GM21737 (cell line): Measurements from ENCODE around the gene ADRA2A.

Experiments used
- ATAC-seq: cut with Tn5 transposase; IDR thresholded peaks from one replicate; pipeline ENCODE4 v1.9.1; 2021; ENCODE audit warnings: mild to moderate bottlenecking, moderate library complexity; ENCODE audit not compliant: unreplicated experiment

The ADRA2A gene

DNA sequence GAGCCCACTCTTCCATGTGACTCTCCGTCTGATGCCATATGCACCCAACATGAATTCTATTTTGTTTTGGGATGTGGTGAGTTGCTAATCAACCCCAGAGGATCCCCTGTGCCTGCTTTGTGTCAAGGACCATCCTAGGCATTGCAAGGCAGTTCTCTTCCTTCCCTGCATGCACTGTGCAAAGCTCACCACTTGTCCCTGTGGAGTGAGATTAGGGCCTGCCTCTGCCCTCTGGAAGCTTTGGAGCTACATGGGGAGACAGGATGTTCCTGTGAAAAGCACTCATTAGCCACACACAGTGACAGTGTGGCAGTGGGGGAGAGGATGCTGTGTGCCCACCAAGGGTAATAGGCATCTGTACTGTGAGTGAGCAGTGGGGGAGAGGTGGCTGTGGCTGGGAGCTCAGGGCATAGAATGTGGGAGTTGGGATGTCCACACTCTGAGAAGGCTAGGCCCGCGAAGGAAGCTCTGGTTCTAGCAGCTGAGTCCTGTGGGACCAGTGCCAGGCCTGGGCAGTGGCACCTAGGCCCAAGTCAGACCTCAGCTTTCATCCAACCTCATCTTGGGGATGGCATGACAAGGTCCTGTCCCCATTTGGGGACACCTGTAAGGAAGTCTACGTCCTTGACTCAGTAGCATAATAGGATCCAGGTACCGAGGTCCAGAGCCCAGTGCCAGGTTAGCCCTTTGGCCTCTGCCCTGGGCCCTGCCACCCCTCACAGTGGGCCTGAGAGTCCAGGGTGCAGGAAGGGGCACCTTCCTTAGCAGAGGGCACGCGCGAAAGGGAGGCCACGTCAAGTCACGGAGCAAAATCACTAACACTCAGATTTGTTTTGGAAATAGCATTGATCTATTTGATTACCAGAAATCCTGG, 6.6 kb downstream of the ADRA2A start:
- ATAC-seq, result no peak

DNA sequence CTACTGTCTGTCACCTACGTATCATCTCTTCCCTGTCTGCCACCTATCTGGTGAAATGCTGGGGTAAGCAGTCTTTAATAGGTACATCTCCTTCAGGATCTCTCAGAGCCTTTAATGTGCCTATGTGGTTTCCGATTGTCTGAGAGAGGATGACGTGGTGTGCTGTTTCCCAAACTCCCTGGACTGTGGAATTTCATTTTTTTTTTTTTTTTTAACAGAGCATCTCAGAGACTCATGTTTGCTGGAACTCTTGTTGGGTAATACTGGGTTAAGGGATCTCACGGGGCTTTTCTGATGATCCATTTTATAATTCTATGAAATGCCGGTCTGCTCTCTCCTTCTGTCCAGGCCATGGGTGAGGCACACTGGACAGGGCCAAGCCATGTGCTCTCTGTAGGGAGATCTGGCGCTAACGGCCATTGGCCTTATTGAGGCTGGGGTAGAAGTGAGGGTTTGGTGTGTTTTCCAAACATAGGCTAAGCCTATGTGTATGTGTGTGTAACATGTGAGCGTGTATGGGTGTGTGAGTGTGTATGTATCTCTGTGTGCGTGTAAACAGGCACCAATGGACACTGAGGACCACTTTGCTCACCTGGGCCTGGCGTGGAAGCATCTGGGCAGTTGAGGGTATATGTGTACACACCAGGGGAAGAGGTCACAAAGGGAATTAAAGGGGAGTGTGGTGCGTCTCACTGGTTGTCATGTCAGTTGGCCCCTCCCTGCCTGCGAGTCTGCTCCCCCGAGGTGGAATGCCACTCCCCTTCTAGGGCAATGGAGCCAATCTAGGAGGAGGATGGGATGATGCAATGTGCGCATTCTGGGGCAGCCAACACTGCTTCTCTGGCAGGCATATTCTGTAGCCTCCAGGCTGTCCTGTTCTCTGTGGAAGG, 7.8 kb downstream of the ADRA2A start:
- ATAC-seq, result no peak

DNA sequence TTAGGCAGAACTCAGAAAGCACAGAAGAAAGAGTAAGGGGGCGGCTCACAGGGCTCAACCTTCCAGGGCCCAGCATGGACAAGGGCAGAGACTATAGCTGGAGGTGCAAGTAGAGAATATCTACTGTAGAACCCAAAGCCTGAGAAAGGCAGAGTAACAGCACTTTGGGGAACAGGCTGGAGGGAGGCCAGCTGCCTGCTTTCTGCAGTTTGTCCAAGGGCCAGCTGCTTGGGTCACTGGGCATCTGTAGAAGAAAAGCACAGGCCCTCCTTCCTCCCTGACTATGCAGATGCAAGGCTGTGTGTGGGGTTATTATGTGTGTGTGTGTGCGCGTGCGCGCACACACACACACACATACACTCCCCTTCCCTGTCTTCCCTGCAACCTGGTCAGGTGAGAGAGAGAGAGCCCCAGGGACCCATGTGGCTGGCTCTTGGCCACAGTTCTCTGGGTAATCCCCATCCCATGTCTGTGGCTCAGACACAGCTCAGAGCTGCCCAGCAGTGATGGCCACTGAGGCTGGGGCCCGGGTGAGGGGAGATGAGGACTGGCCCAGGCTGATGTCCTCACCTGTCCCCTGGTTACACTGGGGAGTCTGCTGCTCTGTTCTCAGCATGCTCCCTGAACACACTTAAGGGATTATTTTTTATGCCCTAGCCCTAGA, 9.0 kb downstream of the ADRA2A start:
- ATAC-seq, result no peak

DNA sequence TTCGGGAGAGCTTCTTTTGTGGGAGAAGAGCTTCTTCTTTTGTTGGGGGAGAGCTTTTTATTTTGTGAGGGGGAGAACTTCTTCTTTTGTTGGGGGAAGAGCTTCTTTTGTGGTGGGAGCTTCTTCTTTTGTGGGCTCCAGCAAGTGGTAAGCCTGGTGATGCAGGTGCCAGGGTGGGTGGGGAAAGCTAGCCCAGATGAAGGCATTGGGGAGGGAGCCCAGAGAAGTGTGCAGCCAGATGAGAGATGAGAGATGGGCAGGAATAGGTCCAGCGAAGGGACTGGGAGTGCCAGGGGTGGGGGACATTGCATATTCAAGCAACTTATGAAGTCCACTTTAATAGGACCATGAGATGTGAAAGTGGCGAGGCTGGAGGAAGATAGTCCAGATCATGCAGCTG, 9.7 kb downstream of the ADRA2A start:
- ATAC-seq, result no peak

DNA sequence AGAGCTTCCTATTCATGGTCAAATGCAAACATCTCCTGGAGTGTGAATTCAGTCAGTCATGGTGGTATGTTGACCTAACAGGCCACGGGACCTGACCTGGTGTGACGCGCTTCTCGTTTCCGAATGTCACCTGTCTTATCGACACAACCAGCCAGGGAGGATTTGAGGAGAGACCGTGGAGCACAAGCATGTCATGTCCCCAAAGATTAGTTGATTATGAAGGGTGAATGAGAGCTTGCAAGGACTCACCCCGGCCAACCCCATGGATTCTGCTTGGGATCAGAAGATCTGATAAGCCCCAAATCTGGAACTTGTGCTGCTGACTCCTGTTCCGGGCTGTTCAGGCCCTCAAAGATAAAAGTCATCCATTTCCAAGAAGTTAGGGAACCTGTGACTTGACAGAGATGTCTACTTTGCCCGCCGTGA, 10.5 kb downstream of the ADRA2A start:
- ATAC-seq, result no peak

DNA sequence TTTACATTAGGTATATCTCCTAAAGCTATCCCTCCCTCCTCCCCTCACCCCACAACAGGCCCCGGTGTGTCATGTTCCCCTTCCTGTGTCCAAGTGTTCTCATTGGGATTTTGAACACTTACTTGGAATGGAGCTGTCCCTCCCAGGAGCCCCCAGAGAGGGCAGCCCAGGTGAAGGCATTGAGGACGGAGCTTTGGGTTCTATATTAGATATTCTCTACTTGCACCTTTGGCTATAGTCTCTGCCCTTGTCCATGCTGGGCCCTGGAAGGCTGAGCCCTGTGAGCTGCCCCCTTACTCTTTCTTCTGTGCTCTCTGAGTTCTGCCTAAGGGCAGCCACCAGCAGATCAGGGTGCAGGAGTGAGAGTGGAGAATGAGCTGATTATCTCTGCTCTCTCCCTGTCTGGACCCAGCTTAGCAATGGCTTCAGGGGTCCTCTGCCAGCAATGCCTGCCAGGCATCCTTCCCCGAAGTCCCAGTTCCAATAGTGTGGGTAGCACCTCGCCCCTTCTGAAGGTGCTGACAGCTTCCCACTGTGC, 11.2 kb downstream of the ADRA2A start:
- no peak for ATAC-seq

DNA sequence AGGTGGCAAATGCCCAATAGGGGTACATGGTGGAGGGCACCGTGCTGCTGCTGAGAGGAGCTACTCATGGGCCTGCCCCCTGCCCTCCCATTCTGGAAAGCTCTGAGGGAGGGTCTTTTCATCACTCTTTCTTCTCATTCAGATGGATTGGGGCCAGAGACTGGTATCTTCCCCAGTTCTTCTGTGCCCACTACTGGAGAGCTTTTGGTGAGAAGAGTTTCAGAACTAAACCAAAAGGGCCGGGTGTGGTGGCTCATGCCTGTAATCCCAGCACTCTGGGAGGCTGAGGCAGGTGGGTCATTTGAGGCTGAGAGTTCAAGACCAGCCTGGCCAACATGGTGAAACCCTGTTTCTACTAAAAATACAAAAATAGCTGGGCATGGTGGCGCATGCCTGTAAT, 12.5 kb downstream of the ADRA2A start:
- no peak for ATAC-seq

DNA sequence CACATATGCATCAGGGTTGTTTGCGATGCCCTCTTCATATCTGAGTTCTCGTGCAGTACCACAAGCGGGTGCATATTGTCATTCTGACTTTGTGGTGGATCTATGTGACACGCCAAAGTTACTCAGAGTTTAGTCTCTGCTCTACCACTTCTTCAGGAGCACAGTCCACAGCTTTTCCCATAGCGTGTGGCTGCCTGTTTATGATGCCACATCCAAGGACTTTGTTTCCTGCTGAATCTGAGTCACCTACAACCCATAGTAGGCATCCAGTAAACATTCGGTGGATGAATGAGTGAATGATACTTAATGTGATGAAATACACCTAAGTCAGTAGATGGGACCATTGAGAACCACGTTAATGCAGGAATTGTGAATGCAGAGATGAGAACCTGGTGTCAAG, 15.0 kb downstream of the ADRA2A start:
- ATAC-seq, result no peak

DNA sequence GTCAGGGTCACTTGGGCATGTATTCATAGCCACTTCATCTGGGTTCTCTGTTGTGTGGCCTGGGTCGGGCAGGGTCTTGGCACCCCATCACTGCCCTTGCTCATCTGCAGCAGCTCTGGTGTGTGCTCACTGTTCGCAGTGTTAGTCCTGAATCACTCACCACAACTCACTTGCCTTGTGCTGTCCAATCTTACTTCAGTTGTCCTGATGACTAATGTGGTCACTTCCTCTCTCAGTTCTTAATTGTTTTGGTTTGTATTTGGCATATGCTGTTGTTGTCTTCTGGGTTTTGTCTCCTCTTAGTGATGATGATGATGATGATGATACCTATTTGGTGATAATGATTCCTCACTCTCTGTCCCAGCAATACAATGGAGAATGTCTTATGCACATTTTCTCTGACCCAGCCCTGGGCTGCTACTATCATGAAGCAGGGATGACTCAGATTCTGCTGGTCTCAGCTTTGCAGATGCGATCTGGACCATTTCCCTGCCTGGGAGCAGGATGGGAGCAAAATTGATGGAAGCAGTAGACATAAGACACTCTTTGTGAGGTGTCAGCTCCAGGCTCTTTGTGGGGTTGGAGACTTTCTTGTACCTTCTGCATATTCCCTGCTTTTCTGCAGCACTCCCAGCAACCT, 17.0 kb downstream of the ADRA2A start:
- no peak for ATAC-seq

DNA sequence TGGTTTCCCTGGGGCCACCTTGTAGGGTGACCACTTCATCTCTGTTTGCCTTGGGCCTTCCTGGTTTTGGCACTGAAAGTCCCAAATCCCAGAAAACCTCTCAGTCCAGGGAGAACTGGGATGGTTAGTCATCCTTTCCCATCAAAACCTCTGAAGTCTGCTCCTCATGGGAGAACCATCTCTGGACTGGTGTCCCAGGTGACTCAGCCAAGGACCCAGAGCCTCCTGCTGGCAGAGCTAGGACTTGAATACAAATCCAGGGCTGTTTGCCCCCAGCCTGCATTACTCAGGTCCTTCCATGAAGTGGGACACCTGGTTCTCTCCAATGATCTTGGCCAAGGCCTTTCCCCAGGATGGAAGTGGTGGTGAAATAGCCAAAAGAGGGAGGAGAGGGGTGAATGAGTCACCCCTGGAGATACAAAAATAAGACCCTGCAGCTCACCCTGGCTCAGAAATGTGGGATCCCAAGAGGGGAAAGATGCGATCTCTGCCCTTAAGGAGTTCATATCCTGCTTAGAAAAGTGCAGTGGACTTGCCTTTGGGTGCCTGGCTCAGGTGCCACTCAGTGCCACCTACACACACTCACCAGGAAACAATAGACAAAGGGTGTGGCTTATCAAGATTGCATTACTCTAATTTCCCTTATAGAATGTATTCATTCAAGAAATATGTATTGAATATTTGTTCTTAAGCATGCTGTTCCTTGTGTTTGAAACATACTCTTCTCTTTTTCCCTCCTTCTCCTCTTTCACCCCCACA, 22.0 kb downstream of the ADRA2A start:
- ATAC-seq, result no peak

DNA sequence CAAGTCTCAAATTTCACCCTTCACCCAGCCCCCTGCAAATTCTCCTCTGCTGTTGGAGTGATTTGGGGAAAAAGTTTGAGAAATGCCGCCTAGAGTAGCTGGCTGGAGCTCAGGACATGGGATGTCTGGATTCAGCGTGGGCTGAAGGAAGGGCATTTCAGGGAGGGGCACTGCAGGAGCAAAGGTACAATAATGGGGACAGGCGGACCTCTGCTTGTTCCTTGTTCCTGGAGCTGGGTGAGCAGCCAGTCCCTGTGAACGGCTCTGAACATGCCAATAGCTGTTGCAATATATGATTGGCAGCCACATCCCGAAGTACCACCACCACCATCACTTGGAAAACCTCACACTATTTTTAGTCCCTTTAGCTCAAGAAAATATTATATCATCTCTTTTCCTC, 23.4 kb downstream of the ADRA2A start:
- ATAC-seq, result no peak

DNA sequence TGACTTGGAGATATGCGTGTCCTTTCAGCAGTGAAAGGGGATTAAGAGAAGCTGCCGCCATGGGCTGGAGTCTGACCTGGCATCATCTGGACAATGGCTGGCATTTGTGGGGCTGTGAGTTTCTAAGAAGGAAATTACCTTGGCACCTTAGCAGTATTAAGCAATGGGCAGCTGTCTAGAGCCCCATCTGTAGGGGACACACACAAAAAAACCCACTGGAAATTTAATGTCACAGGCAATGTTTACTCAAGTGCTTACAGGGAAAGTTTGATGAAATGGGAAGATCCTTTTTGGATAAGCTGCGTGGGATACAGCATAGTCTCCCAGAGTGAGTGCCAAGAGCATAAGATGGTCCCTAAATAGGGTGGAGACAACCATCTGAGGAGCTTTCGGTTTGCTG, 25.0 kb downstream of the ADRA2A start:
- ATAC-seq, result no peak

DNA sequence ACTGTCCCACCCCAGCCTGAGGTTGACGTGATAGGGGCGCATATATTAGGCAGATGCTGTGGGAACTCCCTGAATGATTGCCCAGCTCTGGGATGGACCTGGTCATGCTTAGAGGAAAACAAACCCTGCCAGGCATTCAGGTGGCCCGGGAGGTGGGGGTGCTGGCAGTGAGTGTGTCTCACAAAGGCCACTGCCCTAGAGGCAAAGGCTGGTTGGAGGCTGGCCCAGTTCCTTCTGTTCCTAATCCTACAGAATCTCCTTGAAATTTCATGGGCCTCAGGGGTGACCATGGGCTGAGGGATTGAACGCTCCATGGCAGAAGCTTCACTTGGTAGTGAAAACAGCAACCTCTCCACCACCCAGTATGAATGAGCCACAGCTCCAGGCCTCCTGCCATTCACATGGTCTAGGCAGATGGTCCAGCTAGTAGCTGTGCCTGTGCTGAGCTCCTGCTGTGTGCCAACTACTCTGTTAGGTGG, 25.6 kb downstream of the ADRA2A start:
- no peak for ATAC-seq

DNA sequence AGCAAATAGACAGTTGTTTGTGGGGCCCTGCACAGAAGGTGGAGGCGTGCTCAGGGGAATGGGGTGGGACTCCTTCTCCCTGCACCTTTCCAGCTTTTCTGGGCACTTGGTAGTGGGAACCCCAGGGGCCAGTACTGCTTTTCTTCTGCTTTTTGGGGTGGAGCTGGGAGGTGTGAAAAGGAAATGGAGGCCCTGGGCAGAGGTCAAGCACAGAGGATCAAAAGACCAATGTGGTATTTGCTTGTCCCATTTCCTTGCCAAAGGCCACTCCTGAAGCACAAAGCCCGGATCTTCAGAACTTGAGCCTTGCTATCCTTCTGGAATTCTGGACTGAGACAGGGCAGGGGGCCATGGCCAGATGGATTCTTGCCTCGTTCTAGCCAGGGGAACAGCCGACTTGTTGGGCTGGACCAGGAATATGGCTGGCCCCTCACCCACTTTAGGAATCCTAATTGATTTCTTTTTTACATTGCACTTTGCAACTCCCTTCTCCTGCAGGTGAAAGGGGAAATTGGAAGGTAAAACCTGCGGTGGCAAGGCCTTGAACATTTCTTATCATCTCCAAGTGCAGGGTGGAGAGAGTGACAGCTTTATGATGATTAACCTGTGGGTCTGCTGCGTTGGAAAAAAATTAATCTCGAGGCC, 26.5 kb downstream of the ADRA2A start:
- no peak for ATAC-seq

DNA sequence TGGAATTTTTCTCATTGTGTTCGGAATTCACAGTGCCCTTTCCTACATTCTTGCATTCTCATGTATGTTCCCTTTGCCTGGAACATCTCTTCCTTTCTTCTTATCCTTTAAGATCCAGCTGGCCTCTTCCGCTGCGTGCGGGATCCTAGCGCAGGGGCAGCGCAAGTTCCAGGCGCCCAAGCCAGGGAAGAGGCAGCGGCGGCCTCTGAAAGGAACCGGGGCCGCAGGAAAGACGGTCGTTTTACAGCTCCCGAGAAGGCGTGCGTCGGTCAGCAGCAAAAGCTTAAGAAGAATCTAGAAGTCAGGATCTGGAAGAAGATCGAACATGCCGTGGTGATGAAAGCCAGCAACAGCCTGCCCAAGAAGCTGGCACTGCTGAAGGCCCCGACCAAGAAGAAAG, 28.0 kb downstream of the ADRA2A start:
- no peak for ATAC-seq

DNA sequence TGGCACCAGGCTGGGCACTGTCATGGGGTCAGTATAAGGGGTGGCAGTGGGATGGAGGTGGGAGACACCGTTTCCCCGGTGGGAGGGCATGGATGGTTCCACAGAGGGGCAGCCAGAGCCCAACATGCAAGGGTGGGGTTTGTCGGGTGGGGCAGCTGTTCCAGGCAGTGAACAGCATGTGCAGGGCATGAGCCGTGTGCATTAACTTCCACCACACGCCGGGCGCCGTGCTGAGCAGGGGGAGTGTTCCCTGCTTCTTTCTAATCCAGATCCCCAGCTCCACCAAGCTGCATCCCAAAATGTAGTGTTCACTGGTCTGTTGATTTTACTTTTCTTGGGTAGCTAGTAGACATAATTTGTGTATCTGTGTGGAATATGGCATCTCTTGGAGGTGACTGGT, 29.3 kb downstream of the ADRA2A start:
- no peak for ATAC-seq

DNA sequence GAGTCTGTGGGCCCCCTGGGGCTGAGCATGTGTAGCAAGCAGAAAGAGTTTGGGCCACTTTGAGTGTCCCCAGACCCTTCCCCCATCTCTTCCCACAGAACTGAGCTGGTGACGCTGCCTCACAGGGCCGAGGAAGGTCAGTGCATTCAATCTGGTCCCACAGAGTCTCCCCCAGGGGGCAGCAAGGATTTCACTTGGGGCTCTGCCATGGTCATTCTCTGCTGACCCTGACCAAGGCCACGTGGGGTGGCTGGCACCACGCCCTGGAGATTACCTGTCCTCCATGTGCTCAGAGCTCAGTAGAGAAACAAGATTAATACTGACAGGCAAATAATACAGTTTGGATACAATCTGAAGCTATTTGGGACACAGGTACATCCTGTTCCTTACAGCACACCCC, 30.2 kb downstream of the ADRA2A start:
- ATAC-seq, result no peak

DNA sequence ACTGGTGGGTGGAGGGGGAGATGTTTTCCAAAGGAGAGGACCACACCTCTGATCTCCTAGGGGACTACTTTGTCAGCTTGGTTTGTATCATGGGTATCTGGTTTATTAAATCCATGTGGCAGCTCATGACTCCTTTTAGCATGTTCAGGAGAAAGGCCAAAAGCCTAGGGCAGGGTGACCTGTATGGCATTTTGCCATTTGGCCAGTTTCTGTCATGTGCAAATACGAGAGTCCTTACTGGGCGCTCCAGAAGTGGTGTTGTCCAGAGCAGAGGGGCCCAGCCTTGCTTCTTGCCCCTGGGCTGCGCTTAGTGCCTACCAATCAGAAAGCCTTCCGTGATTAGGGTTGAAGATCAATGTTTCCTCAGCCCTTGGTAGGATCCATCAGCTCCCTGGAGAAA, 31.0 kb downstream of the ADRA2A start:
- no peak for ATAC-seq

DNA sequence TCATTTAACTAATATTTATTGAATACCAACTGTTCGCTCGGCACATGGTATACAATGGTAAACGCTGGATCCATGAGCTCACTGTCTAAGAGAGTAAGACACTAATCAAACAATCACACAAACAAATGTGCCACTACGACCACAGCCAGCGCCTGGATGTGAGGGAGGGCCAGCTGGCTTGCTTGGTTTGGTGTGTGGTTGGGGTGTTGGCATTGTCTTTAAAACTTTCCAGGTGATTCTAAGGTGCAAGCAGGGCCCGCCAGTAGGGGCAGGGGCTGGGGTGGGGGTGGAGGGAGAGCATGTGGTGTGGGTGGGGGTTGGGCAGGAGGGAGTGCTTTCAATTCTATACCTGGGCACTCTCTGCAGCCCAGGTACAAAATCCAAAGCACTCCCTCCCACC, 31.6 kb downstream of the ADRA2A start:
- ATAC-seq, result no peak
